A673 (cell line): Measurements from ENCODE around the gene TIMM13.

Experiments
- EZH2 ChIP-seq: fragments of 200-600 bp; sonication (generic); IDR thresholded peaks from 2 replicates; pipeline ENCODE4 v1.6.1; 2017; ENCODE audit warnings: borderline replicate concordance, low read depth, mild to moderate bottlenecking, mixed read lengths, antibody characterized with exemption, low read length; ENCODE audit not compliant: poor library complexity, severe bottlenecking
- TF ChIP-seq, protein P1 (sequence below): fragments of 300-800, 200-600 bp; sonication (generic); conservative IDR thresholded peaks from 2 replicates; pipeline ENCODE4 v1.5.1; 2017; ENCODE audit warnings: low read depth, mild to moderate bottlenecking, antibody characterized with exemption, low read length, moderate library complexity, mixed read lengths

DNA sequence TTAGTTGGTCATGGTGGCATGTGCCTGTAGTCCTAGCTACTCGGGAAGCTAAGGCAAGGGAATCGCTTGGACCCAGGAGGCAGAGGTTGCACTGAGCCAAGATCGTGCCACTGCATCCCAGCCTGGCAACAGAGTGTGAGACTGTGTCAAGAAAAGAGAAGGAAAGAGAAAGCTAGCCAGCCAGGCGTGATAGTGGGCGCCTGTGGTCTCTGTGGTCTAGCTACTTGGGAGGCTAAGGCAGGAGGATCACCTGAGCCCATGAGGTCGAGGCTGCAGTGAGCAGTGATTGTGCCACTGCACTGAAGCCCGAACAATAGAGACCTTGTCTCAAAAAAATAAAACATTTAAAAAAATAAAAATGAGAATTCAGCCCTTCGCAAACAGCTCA is 33.3 kb downstream of the TIMM13 start:
- TF ChIP-seq, protein P1, sequence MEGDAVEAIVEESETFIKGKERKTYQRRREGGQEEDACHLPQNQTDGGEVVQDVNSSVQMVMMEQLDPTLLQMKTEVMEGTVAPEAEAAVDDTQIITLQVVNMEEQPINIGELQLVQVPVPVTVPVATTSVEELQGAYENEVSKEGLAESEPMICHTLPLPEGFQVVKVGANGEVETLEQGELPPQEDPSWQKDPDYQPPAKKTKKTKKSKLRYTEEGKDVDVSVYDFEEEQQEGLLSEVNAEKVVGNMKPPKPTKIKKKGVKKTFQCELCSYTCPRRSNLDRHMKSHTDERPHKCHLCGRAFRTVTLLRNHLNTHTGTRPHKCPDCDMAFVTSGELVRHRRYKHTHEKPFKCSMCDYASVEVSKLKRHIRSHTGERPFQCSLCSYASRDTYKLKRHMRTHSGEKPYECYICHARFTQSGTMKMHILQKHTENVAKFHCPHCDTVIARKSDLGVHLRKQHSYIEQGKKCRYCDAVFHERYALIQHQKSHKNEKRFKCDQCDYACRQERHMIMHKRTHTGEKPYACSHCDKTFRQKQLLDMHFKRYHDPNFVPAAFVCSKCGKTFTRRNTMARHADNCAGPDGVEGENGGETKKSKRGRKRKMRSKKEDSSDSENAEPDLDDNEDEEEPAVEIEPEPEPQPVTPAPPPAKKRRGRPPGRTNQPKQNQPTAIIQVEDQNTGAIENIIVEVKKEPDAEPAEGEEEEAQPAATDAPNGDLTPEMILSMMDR, result no peak
- no peak for TF ChIP-seq EZH2
